Mammary epithelial cell (primary cell): ENCODE measurements around the gene C1QTNF9.

Source experiments
- EZH2 ChIP-seq: IDR thresholded peaks from 2 replicates; pipeline ENCODE4 v1.6.1; 2012; ENCODE audit warnings: low read length, inconsistent platforms, borderline replicate concordance
- TF ChIP-seq, protein P1 (sequence below), 2 donors: IDR thresholded peaks in 1 of 2; conservative IDR thresholded peaks in 1 of 2; 2 replicates each; pipeline ENCODE4 v1.5.1; 2011 to 2012; ENCODE audit warnings: inconsistent platforms in 2 of 2, low read length in 2 of 2, mild to moderate bottlenecking in 2 of 2, control low read depth in 1 of 2, low read depth in 1 of 2; ENCODE audit not compliant: insufficient read depth in 1 of 2; ENCODE audit errors: extremely low read depth in 1 of 2

DNA sequence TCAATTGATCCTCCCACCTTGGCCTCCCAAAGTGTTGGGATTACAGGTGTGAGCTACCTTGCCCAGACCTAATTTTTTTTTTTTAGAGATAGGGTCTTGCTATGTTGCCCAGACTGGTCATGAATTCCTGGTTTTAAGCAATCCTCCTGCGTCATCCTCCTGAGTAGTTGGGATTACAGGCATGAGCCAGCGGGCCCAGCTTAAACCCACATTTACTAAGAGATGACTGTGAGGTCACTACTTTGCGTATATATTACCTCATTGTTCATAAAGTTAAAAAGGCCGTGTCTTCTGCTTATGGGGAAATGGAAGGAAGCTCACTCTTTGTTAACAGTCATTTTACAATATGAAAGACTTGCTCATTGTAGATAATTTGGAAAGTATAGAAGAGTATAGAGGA is 39.6 kb upstream of the C1QTNF9 start:
- TF ChIP-seq, protein P1, sequence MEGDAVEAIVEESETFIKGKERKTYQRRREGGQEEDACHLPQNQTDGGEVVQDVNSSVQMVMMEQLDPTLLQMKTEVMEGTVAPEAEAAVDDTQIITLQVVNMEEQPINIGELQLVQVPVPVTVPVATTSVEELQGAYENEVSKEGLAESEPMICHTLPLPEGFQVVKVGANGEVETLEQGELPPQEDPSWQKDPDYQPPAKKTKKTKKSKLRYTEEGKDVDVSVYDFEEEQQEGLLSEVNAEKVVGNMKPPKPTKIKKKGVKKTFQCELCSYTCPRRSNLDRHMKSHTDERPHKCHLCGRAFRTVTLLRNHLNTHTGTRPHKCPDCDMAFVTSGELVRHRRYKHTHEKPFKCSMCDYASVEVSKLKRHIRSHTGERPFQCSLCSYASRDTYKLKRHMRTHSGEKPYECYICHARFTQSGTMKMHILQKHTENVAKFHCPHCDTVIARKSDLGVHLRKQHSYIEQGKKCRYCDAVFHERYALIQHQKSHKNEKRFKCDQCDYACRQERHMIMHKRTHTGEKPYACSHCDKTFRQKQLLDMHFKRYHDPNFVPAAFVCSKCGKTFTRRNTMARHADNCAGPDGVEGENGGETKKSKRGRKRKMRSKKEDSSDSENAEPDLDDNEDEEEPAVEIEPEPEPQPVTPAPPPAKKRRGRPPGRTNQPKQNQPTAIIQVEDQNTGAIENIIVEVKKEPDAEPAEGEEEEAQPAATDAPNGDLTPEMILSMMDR (conservative IDR thresholded peaks at IDR 0.05 in 1 of 2, IDR thresholded peaks at IDR 0.05 in 1 of 2; ENCODE audit: extremely low read depth in 1 of 2, insufficient read depth in 1 of 2, low read depth in 1 of 2, low read length in 2 of 2), result no peak
- no peak for TF ChIP-seq EZH2
